HG03460 (cell line): ENCODE measurements around the gene TENM3.

Experiments
- ATAC-seq: cut with Tn5 transposase; IDR thresholded peaks from one replicate; pipeline ENCODE4 v1.9.1; 2021; ENCODE audit not compliant: unreplicated experiment

Gene TENM3

DNA sequence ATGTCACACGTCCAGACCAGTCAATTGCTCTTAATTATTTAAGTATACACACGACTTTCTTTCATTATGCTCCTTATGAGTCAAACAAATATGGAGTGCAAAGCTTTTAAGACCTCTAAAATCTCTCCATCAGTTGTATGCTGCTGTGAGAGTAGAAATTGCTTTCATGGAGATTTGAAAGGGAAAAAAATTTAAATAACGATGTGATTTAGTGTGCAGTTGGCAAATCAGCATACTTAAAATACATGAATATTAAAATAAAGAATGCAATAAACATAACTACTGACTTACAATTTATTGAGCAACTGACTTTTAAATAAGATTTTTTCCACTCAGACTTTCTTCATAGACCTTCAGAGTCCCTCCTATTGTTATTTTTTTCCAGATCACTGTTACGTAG, 9.0 kb downstream of the TENM3 start:
- no peak for ATAC-seq

DNA sequence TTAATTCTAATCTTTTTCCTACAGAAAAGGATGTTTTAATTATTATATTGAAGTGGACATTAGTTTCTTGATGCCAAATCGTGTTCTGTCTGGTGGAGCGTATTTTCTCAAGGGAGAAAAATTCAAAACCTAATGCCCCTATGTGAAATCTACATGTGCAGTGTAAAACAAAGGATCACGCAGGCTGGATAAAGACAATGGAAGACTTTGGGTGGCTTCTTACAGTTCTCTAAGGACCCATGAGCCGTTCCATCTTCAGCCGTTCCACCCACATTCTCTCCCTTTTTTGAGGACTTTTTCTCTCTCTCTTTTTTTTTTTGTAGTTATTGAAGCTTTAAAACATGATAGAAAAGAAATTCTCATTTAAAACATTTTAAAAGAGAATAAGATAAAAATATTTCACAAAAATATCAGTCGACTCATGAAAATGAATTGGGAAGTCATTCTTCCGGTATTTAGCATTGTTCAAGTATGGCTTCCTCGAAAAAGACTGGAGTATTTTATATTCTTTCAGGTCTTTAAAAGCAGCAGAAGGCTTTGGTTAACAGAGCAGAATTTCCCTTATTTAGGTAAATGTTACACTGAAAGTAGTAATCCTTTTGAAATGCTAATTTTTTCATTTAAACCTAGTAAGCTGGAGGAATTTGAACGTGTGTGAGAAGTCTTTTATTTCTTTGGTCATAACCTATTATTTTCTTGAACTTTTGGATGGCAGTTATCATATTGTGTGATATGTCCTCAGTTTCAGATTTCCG, 11.0 kb downstream of the TENM3 start:
- no peak for ATAC-seq

DNA sequence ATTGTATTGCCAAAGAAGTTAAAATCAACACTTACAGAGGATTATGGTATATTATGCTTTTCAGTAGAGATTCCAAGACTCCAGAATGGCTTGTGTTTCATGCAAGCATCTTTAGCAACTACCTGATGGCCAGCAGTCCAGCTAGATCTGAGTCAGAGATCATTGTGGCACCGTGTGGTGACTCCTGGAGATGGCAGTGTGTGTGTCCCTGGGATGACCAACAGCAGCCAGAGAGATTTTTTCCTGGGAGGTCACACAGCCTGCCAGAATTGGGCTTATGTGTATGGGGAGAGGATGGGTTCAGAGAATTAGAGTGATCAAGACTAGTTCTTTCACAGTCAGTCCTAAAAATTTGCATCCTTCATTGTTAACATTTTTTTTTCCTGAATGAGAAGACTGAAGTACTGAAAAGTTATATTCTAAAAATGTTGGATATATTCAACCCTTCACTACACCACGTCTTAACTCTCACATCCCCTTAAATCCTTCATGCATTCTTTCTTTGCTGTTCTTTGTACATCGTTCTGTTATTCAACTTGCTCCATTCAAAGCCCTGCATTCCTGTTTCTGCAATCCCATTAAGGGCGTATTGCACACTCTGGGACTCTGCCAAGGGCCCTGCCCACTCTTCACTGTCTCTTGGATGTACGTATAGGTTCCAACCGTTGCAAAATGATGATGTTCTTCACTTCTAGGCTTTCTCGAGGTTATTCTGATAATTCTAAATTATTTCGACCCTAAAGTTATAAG, 12.4 kb downstream of the TENM3 start:
- no peak for ATAC-seq

DNA sequence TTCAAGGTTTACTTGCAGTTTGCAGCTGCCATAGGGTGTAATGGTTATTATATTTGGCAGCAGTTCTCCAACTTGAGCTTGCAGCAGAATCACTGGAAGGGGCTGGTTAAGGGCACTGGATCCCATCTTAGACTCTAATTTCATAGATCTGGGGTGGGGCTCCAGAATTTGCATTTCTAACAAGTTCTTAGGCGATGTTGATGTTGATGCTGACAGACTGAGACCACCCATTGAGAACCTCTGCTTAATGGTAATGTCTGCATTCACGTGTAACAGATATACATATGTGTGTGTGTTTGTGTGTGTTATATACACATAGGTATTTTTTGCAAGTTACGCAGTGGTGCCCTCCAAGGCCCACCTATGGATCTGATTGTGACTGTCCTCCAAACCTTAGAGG, 13.8 kb downstream of the TENM3 start:
- ATAC-seq, result no peak

DNA sequence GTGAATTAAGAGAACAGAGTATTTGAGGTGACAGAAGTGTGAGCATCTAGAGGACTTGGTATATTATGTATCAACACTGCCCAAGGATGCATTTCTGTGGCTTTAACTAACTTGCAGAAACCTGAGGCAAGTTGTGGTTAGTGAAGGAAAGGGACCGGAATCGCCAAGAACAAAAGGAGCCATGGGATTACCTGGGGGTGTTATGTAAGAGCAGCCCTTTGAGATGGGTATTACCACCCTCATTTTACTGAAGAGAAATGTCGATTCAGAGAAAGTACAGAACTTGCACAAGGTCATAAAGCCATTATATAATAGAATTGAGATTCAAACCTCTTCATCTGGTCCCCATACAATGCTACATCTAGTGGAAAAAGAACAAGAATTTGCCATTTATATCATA, 14.3 kb downstream of the TENM3 start:
- no peak for ATAC-seq

DNA sequence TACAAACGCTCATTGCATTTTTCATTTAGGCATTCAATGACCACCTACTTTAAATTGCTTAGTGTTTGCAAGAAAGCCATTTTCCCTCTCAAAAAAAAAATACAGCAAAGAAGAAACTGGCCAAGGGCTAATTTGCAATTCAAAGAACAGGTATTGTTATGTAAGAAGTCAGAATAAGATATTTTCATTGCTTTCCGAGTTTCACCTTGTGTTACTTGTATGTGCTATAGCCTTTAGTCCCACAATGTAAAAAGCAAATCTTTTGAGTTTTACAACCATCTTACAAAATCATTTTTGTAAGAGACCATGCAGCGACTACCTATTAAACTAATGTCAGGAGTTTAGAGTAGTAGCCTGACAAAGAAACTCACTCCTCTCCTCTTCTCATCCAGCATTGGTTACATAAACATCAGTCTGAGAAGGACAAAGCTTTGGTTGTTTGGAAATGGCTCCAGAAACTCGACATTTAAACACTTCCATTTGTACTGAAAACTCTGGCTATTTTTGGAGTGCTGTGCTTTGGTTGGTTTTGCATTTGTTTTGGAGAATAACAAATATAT, 15.3 kb downstream of the TENM3 start:
- no peak for ATAC-seq

DNA sequence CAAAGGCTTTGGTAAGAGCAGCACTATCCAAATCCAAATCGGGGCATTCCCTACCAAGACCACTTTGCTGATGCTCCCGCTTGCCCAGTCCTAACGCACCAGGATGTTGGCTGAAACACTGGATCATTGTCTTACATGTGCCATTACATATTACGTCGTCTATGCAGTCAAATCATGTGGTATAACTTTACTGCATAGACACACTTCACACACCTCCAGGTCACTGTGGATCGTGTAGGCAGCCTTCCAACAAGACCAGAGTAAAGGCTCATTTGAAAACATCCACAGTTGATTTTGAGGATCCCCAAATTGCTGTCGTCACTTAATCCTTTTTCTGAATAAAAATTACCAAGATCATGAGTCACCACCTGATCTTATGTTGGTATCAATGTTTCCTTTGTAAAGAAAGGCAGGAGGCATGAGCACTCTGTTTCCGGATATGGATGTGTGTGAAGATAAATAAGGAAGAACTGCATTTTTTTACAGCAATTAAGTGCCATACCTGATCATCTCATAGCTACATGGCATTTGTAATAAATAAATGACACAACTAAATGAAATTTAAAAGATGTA, 18.5 kb downstream of the TENM3 start:
- no peak for ATAC-seq

DNA sequence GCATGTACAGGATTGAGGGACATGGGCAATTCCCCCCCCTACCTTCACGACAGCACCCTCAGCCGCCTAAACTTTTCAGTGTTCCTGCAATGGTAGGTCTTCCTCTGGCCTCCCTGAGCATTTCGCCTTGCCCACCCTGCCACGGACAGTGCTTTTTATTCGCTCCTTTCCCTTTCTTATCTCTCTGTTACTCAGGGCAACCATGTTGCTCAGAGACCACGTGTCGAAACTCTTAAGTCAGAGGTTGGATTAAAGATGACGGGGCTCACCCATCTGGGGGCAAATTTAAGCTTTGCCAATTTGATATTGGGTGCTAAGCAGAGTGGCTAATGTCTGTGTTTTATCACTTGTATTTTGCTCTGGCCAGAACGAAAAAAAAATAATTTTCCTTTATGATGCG, 20.4 kb downstream of the TENM3 start:
- no peak for ATAC-seq

DNA sequence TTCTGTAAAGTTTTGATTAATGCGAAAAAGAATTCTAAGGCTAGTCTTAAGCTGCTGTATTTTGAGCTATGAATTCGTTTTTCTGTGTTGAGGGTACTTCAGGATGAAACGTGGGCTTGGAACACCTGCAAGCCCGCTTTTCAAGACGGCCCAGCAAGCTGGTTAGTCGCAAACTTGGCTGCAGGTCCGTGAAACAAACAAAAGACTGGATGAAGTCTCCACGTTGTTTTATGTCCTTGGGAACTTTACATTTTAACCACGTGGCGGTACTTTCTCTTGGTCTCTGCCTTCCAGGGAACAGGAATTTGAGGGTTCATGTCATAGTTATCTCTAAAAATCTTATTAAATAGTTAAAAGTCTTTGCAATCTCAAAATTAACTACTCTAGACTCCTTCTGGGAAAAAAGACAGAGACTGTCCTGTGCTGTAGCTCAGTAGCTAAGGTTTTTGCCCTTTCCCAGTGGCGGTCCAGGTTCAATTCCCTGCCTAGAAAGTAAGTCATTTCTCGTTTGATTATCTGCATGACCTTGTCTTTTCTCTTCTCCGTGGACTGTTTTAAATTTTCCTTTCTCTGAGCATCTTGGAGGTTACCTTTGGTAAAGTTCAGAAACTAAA, 21.0 kb downstream of the TENM3 start:
- no peak for ATAC-seq

DNA sequence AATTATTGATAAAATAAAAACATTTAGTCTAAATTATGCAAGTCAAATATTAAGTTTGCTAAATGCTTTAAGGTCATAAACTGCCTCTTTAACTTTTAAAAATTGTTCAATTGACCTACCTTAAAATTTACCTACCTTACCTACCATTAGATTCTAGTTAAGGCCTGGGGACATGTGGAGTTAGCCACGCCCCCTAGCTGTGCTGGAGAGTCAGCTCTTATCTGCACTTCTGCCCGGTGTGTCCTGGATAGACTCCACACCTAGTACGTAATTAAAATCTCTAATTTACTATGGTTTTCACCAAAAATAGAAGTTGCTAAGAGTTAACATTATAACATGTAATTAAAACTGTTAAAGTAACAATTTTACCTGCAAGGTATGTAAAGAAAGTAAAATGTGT, 22.7 kb downstream of the TENM3 start:
- ATAC-seq, result no peak

DNA sequence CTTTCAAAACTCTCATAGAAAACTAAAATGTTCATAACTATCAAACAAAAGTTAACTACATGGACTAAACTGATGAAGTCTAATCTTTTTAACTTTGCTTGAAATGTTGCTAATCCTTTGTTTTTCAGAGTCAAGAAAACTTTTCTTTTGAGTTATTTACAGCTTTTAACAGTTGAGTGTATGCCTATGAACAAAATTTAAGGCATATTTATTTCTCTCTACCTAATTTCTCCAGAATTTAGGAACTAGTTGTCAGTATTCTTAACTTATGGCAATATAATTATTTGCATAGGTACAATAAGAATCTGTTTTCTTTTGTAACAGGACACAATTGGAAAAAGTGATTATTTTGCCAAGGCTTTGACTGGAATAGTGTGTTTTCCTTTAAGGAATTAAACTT, 23.8 kb downstream of the TENM3 start:
- no peak for ATAC-seq

DNA sequence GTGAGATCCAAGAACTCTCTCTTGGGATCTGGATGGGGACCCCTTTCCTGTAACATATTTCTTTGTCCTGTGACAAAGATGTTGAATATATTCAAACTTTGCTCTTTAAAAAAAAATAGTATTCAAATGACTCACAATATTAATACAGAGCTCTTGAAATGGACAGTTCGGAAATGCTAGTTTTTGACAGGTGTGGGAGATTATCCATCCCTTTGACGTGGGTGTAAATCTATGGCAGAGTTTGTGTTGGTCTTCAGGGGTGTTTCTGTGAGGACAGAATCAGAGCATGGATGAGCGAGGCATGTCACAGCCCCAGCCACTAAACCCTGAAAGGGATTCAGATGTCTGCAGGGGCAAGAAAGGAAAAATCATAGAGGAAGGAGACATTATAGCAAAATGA, 25.8 kb downstream of the TENM3 start:
- no peak for ATAC-seq

DNA sequence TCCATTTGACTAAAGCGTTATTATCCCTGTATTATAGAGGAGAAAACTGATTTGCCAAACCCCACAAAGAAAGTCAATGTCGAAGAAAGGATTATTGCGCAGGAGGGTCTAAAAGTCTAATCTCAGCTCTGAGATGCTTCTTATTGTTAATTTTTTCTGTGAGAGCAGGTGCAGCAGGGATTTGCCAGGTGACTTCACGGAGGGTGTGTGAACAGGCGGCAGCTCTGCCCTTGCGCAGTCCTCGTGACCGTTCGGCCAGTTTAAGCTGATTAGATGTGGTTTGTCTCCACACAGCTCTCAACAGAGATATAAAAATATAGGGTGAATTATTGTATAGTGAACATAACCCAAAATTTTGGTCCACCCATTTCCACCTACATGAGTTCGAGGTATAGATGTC, 28.5 kb downstream of the TENM3 start:
- no peak for ATAC-seq

DNA sequence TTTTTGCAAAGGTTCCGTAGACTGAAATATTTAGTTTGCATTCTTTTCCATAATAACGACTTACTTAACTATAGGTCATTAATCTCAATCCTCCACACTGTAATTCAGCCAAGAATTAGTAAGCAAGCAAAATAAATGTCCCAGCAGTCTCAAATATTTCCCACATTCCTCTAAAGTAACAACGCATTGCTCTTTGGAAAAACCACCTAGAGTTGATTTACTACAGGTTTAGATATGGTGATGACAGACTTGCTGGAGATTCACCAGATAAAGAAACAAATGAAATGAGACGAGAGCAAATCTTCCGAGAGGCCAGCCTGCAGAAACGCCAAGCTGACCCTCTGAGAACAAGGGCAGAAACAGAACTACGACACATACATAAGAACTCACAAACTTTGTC, 28.9 kb downstream of the TENM3 start:
- no peak for ATAC-seq

DNA sequence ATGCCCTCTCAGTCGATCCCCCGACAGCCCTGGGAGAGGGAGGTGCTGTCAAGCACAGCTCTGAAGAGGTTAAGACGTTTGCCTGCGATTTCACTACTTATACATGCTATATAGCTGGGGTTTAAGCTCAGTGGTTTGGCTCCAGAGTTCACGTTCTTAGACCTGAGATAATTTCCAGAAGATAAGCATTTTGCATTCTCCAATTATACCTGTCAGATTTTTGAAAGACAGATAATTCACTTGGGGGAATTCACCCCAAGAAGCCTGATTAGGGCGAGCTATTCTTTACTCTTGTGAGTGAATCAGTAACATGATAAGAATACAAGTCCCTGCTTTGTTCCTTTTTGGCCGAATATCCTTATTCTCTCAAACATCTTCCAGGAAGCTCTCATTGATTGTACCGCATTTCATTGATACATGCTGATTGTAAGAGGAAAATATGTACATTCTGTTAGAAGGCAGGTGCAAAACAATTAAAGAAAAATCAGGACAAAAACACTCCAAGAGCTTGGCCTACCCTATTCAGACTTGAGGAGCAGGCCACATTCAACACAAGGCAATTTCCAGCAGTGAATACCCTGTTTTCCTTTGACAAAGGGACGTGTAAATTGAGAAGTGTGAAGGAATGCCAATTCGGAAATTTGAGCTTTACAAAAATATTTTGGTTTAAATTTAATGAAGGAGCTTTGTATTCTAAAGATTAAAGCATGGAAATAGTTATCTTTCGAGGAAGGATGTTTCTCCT, 30.2 kb downstream of the TENM3 start:
- ATAC-seq, result no peak

DNA sequence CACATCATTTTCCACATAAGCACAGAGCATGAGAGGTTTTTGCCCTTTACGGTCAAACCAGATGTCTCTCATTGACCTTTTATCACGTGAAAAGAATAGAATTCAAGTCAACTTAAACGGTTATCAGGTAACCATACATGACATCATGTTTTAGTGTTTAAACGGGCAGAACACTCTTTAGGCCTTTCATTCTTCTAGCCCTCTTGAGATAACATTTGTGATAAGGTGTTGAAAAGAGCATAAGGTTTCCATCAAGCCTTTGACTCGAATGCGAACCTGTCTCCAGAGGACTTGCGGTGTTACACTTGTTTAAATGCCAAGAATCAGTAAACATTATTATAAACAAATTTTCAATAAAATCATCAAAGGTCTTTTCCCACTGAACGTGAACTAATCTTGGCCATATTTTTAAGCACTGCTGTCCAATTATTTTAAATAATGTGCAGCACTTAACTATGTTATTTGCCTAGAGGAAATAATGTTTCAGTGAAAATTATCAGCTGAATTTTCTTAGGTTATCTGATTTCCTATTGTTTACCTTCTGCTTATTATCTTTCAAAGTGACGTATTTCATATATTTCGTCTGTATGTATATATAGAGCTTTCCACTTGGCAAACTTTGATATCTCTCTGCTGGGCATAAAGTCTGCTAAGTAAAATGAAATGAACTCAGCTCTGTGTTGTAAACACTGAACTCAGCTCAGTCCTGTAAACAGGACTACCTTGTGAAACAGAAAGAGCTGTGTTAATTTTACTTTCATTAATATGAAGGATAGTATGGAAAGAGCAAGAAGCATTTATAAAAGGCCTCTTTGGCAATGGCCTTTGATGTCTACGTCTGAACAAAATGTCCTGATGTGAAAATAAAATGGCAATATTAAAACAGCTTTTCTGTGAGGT, 33.3 kb downstream of the TENM3 start:
- ATAC-seq, result no peak

DNA sequence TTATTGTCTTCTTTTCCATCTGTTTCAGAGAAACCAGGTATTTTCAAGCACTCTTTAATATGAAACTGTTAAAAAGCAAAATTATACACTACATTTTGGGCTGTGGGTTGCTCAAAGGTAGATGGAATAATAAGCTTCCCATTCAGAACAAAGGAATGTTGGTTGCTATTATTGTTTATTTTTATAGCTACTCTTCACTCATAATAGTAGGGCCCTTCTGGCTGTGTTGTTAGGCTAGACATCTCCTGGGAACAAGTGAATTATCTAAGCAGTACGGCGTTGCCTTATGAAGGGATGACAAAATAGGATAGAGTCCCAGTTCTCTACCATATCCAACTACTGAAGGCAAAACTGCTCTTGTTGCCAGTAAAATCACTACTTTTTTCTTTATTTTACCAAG, 34.2 kb downstream of the TENM3 start:
- no peak for ATAC-seq

DNA sequence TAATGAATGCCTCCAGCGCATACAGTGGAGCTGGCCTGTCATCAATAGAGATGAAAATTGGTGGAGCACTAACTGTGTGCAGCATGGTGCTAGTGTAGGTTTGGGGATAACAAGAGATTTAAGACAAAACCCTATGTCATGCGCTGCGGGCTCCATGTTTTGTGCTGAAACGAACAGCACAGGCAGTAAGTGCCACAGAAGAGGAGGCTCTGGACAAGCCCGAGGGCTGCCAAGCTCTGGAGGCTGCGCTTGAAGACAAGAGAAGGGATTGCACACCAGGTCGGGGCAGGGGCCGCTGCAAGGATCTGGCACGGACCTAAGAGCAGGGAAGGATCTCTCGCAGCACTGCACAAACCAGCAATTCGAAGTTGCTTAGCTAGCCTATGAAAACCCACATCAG, 35.5 kb downstream of the TENM3 start:
- no peak for ATAC-seq

DNA sequence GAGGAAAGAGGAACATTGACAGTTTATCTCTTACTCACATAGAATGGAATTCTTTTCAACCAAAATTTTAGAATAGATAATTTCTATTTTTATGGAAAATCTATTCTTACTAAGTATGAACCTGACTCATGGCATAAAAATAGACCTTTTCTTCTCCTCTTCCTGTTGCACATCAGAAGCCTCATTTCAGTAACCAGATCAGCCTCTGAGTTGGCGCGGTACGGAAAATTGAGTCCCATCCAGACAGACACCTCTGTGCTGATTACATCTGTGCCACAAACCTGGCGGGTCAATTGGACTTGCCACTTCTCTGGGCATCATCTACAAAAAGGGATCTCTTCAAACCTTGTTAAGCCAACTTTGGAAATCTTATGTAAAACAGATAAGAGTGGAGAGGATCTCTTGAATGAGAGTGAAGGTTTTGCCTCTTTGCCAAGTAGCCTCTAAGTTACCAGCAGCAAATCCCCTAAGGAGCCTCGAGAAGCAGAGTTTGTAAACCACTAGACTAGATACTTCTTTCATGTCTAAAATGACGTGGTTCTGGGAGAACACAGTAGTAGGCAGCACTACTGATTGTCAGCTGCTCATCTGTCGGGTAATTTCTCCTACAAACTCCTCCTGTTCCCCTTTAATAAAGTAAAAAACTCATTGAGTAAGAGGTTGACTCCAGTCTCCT, 37.4 kb downstream of the TENM3 start:
- ATAC-seq, result no peak
